Effector CD4-positive, alpha-beta T cell (primary cell): Measurements from ENCODE around the gene TAP1.

Experiments used
- DNase-seq: peaks from one replicate; pipeline ENCODE4 v3.0.0-alpha.2; 2020

The TAP1 gene

GRCh38 chr6:32862725-32863124 is 9.2 kb upstream of the TAP1 start:
- no peak for DNase-seq

GRCh38 chr6:32860674-32861073 is 7.2 kb upstream of the TAP1 start:
- no peak for DNase-seq

GRCh38 chr6:32858194-32858593 is 4.7 kb upstream of the TAP1 start:
- DNase-seq: no peak

GRCh38 chr6:32857156-32857891 is 3.8 kb upstream of the TAP1 start:
- no peak for DNase-seq

DNA sequence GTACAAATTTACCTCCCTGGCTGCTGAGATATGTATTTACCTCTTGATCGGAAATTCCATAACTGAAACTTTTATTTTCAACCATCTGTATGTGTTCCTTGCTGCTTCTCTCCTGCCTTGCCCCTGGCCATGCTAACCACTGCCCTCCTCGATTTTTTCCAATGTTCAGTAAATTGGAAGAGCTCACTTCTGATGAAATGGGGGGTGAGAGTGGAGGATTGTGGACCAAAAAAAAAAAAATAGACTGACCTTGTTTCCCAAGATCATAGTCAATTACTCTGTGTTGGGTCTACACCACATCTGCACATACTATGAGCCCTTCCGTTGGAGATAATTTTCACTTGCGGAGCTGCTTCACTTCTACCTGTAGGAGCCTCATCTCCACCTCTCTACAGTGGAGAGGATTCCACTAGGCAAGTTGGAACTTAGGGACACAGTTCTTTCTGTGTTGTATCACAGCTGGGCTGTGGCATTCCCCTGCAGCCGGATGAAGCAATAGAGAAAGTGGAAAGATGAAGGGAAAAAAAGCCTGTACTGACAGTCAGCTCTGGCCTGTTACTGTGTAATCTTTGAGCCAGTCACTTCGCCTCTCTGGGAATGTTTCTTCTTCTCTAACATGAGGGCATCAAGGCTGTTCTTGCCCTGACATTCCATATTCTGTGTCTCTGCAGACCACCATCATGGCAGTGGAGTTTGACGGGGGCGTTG is 2.1 kb upstream of the TAP1 start:
- DNase-seq: no peak

- peak; percentile 42 for DNase-seq
These were observed 1.1 kb upstream of the TAP1 start for GRCh38 chr6:32854376-32855178.

- DNase-seq: peak; percentile 57
These were observed 512 bp downstream of the TAP1 start for GRCh38 chr6:32852844-32853540.

DNA sequence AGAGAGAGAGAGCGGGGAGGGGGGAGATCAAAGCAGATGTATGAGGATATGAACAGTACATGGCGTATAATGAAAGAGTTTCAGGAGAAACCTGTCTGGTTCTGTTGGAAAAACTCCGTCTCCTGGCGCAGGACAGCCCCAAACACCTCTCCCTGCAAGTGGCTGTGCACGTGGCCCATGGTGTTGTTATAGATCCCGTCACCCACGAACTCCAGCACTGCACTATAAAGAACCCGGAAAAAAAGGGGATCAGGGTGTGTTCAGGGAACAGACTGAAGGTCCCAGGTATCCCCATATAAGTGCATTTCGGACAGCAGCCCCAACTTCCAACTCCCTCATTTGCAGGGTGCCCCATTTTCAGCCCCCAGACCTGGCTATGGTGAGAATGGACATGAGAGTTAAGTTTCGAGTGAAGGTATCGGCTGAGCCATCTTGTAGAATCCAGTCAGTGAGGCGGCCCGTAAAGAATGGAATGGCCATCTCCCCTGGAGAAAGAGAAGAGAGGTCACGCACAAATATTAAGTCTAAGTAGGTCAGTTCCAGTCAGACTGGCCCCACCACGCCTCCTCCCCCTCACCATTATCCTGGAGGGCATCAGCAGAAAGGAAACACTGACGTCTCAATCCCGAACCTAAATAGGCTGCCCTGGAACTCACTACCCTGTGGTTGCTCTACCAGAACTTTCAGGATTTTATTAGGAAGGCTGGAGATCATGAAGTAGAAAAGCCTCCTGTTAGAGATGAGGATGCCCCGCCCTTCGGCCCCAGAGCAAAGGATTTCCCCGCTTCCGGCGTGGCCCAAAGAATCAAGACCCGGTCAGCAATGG is 1.3 kb downstream of the TAP1 start:
- DNase-seq: no peak

- no peak for DNase-seq
These were observed 2.5 kb downstream of the TAP1 start for GRCh38 chr6:32851025-32851424.

- no peak for DNase-seq
These were observed 4.4 kb downstream of the TAP1 start for GRCh38 chr6:32849126-32849525.

- no peak for DNase-seq
These were observed 5.7 kb downstream of the TAP1 start for GRCh38 chr6:32847795-32848194.

DNA sequence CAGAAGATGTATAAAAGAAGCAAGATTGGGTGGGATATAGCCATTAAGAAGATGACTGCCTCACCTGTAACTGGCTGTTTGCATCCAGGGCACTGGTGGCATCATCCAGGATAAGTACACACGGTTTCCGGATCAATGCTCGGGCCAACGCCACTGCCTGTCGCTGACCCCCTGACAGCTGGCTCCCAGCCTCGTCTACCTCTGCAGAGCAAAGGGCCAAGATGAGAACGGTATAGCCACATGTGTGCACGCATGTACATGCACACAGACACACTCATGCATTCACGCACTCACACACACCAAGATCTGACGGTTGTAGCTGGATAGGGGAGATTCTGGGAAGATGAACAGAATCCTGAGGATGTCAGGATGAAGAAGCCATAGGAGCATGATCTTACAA is 6.5 kb downstream of the TAP1 start:
- no peak for DNase-seq

- no peak for DNase-seq
These were observed 8.1 kb downstream of the TAP1 start for GRCh38 chr6:32845384-32845884.

DNA sequence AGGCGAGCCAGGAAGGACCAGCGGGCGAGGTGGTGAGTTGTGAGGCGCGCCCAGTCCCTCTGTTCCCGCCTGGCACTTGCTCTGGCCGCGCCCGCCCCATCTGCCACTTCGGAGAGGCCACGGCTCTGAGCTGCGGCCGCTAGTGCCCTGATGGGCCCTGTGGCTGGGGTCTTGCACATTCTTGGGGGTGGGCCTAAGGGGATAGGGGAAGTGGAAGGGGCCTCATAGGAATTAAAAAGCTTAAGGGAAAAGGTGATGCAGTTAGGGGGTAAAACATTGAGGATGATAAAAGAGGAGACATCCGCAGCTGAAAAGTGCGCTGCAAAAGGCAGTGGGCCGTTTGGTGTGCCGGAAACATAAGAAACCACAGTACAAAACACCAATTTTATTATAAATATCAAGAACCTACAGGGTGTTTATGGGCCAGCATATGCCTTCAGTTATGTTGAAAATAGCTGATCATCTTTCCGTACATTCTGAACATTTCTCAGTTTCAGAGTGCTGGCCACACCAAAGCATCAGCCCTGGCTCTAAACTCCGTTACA is 8.6 kb downstream of the TAP1 start:
- DNase-seq: no peak

- peak; percentile 98 for DNase-seq
These were observed 9.3 kb downstream of the TAP1 start, which contains the start of gene PSMB8 for GRCh38 chr6:32843979-32844838. PSMB8 (minus strand) TSS chr6:32844047; CDS start chr6:32843996, 51 bp downstream.

GRCh38 chr6:32843331-32843978 is 10.0 kb downstream of the TAP1 start:
- DNase-seq: no peak

GRCh38 chr6:32842690-32843089 is 10.8 kb downstream of the TAP1 start:
- no peak for DNase-seq

GRCh38 chr6:32842021-32842650 is 11.4 kb downstream of the TAP1 start:
- DNase-seq: no peak

DNA sequence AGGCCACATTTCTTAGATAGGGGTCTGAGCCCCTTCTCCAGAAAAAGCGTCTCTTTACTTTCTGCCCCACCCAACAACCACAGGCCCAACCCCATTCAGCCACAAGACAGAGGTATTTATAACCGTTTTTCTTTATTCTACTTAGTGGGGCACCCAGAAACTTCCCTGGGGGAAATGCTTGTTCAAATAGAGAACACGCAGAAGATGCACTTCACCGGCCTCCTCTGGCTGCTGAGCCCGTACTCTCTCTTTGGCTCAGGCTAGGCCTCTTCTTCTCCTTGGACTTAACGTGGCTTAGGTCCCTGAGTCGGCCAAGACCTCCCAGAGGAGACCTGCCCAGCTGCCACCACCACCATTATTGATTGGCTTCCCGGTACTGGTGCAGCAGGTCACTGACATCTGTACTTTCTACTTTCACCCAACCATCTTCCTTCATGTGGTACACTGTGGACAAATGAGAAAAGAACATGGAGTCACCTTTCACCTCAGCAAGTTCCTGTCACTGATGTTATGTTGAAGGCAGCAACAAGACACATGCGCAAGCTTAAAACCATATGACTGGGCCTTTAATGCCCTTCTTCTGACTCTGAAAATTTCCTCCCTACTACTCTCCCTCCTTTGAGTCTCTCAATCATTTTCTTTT is 12.8 kb downstream of the TAP1 start:
- DNase-seq: no peak
